Measurements from ENCODE around the gene CERS2.

CERS2 gene

GRCh38 chr1:150997126-150997872, 22.7 kb upstream of the CERS2 start:
- no peak for DNase-seq (ENCODE audit: low read depth)

- DNase-seq (ENCODE audit: low read depth): no peak
These were observed 21.3 kb upstream of the CERS2 start for GRCh38 chr1:150995896-150996295.

- no peak for DNase-seq (ENCODE audit: low read depth)
These were observed 20.8 kb upstream of the CERS2 start for GRCh38 chr1:150995460-150995859.

GRCh38 chr1:150994248-150994647, 19.6 kb upstream of the CERS2 start:
- no peak for DNase-seq (ENCODE audit: low read depth)

- no peak for DNase-seq (ENCODE audit: low read depth)
These were observed 18.0 kb upstream of the CERS2 start for GRCh38 chr1:150992626-150993025.

- DNase-seq (ENCODE audit: low read depth): no peak
These were observed 13.3 kb upstream of the CERS2 start for GRCh38 chr1:150987924-150988323.

- no peak for DNase-seq (ENCODE audit: low read depth)
These were observed 10.7 kb upstream of the CERS2 start for GRCh38 chr1:150985179-150985825.

- no peak for DNase-seq (ENCODE audit: low read depth)
These were observed 7.4 kb upstream of the CERS2 start, which contains the start of gene ANXA9 for GRCh38 chr1:150981805-150982712. Gene ANXA9, plus strand, starts transcription at chr1:150982292. Its CDS starts 814 bp downstream, at chr1:150983106.

- no peak for DNase-seq (ENCODE audit: low read depth)
These were observed 6.7 kb upstream of the CERS2 start for GRCh38 chr1:150981177-150981804.

GRCh38 chr1:150979092-150980056, 4.7 kb upstream of the CERS2 start:
- peak; percentile 85 for DNase-seq (ENCODE audit: low read depth)

GRCh38 chr1:150976879-150977694, 2.5 kb upstream of the CERS2 start:
- DNase-seq (ENCODE audit: low read depth): peak; percentile 51

GRCh38 chr1:150976401-150976821, 1.8 kb upstream of the CERS2 start:
- DNase-seq (ENCODE audit: low read depth): no peak

GRCh38 chr1:150973836-150974579, 627 bp downstream of the CERS2 start:
- DNase-seq (ENCODE audit: low read depth): peak; percentile 12

GRCh38 chr1:150973258-150973835, 1.3 kb downstream of the CERS2 start:
- no peak for DNase-seq (ENCODE audit: low read depth)

GRCh38 chr1:150972417-150972940, 2.2 kb downstream of the CERS2 start:
- no peak for DNase-seq (ENCODE audit: low read depth)

- DNase-seq (ENCODE audit: low read depth): no peak
These were observed 2.8 kb downstream of the CERS2 start for GRCh38 chr1:150971583-150972416.

GRCh38 chr1:150970808-150971582, 3.6 kb downstream of the CERS2 start:
- no peak for DNase-seq (ENCODE audit: low read depth)

Measured in T follicular helper cell (primary cell).